HG03442 (cell line): Measurements from ENCODE around the gene YY1.
"Not testable (repeated sequence)": the region's sequence is repeated elsewhere in the genome, so short reads cannot be mapped to it uniquely, and the experiment has no call there.

Experiments used
- ATAC-seq: cut with Tn5 transposase; IDR thresholded peaks from one replicate; pipeline ENCODE4 v1.9.1; 2021; ENCODE audit warnings: mild to moderate bottlenecking, moderate library complexity; ENCODE audit not compliant: unreplicated experiment

The YY1 gene

DNA sequence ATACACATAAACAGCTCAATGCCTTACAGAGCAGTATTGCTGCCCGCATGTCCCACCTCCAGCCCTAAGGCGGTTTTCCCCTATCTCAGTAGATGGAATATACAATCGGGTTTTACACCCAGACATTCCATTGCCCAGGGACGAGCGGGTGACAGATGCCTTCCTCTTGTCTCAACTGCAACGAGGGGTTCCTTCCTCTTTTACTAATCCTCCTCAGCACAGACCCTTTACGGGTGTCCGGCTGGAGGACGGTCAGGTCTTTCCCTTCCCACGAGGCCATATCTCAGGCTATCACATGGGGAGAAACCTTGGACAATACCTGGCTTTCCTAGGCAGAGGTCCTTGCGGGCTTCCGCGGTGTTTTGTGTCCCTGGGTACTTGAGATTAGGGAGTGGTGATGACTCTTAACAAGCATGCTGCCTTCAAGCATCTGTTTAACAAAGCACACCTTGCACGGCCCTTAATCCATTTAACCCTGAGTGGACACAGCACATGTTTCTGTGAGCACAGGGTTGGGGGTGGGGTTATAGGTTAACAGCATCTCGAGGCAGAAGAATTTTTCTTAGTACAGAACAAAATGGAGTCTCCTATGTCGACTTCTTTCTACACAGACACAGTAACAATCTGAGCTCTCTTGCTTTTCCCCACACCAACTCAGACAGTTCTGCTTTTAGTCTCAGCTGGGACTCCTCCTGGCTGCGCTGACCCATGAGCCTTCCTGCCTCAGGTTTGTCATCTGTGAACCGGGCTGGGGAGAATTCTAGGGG is 73.3 kb downstream of the YY1 start:
- not testable (repeated sequence) for ATAC-seq

- no peak for ATAC-seq
These were observed 74.0 kb downstream of the YY1 start for GRCh38 chr14:100312877-100313400.

GRCh38 chr14:100313464-100314230 is 74.7 kb downstream of the YY1 start:
- no peak for ATAC-seq

- no peak for ATAC-seq
These were observed 75.8 kb downstream of the YY1 start for GRCh38 chr14:100314724-100315123.

DNA sequence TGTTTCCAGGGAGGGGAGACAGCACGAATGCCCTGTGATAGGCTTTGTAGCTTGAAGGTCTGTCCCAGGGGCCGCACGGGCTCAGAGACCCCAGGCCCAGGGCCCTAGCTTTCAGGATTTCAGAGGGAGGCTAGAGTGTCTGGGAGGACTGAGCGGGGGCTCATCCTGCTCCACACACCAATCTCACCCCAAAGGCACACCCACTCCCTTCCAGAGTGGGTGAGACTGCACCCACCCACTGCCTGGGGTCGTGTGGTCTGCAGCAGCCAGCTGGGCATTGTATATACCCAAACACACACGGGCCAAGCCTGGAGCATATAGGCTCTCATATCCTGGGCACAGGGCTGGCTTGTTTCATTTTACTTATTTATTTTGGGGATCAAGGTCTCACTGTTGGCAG is 78.4 kb downstream of the YY1 start:
- no peak for ATAC-seq

DNA sequence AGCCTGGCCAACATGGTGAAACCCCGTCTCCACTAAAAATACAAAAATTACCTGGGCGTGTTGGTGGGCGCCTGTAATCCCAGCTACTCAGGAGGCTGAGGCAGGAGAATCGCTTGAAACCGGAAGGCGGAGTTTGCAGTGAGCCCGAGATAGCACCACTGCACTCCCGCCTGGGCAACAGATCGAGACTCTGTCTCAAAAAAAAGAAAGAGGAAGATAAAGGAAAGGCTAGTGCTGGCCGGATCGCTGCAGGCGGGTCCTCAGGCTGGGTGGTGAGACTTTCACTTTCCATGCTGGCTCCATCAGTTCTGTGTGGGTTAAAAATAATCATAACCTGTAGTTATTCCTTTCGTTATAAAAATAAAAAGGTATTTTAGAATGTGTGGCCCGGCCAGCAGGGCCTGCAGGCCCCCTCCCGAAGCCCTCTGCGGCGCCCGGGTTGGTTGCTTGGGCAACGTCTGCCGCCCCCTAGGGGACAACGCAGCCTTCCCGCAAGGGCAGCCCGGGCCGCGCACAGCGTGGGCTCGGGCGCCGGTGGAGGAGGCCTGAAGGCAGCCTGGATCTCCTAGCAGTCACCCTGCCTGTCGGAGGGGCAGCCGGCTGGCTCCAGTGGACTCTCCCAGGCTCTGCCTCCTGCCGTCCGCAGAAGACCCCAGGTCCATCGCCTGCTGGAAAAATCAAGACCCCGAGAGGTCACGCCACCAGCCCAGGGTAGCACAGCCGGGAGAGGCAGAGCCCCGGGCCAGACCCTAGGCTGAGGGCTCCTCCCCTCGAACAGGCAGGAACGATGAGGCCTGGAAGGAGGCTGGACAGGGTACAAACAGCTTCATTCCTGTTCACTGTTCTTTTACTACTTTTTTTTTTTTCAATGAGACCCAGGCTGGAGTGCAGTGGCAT is 79.2 kb downstream of the YY1 start:
- ATAC-seq = peak; percentile 77

- ATAC-seq = no peak
These were observed 81.4 kb downstream of the YY1 start for GRCh38 chr14:100320157-100320856.

GRCh38 chr14:100321473-100322137 is 82.7 kb downstream of the YY1 start:
- ATAC-seq = no peak

DNA sequence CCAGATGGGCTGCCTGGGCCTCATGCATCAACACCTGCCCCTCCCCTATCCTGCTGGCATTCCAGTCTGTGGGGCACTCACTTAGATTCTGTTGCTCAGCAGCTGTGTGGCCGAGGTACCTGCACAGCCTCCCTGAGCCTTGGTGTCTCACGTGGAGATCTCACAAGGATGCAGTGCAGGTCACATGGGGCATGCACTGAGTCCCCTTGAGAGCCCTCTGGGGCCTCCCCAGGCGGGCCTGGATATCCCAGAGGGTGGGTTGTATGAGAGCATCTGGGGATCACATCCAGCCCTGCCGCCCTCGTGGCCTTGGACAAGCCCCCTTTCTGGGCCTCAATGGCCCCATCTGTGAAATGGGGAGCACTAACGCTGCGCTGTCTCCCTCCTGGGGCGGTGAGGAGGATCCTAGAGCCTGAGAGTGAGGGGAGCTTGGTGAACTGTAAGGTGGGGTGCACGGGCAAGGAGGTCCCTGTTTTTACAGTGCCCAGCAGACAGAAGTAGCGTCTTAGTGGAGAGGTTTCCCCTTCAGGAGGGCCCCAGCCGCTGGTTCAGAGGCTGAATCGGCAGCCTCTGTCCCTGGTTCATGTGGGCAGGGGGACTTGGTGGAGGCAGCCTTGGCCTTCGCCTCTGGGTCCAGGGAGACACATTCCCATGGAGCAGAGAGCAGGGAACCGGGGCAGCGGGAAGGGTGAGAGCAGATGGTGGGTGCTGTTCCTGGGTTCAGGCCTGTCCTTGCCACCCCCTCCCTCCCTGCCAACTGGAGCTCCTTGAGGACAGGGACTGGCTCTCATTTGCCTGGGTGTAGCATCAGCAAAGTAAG is 83.4 kb downstream of the YY1 start:
- no peak for ATAC-seq

- no peak for ATAC-seq
These were observed 84.4 kb downstream of the YY1 start, which contains the start of gene SLC25A47 for GRCh38 chr14:100323121-100323941. Gene SLC25A47 (plus strand): TSS chr14:100323339. CDS start chr14:100323415, 76 bp downstream.

- ATAC-seq = no peak
These were observed 85.0 kb downstream of the YY1 start for GRCh38 chr14:100323942-100324307.

DNA sequence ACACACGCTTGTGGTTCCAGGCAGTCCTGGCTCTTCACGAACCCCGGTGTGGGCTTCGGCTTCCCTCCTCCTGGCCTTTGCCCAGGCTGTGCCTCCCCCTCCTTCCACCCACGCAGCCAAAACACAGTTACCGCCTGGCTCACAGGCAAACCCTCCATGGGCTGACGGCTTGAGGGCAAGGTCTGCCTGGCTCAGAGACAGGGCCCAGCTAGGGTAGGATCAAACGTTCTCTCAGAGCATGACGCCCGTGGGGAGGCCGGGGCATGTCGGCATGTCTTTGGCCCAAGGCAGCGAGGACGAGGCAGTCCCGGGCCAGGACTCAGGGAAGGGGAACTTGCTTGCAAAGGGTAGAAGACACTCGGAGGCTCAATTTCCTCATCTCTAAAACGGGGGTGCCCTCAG is 86.3 kb downstream of the YY1 start:
- no peak for ATAC-seq

DNA sequence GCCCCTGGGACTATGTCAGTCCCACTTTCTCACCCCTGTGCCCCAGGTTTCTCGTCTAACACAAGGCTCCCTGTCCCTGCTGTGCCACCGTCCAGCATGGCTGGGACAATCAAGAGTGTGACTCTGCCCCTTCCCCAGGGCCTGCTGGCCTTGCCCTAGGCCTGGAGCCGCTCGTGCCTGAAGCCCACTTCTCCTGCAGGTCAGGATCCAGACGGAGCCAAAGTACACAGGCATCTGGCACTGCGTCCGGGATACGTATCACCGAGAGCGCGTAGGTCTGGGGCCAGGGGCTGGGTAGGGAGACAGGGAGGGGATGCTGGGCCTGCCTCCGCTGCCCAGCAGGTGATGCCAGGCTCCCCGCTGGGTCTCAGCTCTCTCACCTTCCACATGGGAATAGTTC is 87.0 kb downstream of the YY1 start:
- no peak for ATAC-seq

GRCh38 chr14:100327128-100327527 is 88.2 kb downstream of the YY1 start:
- ATAC-seq = no peak

GRCh38 chr14:100328495-100329163 is 89.7 kb downstream of the YY1 start:
- ATAC-seq = no peak

DNA sequence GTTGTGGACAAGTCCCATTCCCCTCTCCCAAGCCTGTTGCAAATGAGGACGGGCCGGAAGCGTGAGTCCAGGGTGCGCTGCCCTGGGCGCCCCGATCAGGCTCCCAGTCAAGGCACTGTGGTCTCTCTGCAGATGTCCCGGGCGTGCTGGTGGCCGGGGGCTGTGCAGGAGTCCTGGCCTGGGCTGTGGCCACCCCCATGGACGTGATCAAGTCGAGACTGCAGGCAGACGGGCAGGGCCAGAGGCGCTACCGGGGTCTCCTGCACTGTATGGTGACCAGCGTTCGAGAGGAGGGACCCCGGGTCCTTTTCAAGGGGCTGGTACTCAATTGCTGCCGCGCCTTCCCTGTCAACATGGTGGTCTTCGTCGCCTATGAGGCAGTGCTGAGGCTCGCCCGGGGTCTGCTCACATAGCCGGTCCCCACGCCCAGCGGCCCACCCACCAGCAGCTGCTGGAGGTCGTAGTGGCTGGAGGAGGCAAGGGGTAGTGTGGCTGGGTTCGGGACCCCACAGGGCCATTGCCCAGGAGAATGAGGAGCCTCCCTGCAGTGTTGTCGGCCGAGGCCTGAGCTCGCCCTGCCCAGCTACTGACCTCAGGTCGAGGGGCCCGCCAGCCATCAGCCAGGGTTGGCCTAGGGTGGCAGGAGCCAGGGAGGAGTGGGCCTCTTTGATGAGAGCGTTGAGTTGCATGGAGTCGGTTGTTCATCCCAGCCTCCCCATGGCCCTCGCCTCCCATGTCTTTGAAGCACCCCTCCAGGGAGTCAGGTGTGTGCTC is 90.5 kb downstream of the YY1 start:
- no peak for ATAC-seq

GRCh38 chr14:100330007-100330344 is 91.0 kb downstream of the YY1 start:
- ATAC-seq = no peak
